ENCODE data around the gene RNF5.

The RNF5 gene

DNA sequence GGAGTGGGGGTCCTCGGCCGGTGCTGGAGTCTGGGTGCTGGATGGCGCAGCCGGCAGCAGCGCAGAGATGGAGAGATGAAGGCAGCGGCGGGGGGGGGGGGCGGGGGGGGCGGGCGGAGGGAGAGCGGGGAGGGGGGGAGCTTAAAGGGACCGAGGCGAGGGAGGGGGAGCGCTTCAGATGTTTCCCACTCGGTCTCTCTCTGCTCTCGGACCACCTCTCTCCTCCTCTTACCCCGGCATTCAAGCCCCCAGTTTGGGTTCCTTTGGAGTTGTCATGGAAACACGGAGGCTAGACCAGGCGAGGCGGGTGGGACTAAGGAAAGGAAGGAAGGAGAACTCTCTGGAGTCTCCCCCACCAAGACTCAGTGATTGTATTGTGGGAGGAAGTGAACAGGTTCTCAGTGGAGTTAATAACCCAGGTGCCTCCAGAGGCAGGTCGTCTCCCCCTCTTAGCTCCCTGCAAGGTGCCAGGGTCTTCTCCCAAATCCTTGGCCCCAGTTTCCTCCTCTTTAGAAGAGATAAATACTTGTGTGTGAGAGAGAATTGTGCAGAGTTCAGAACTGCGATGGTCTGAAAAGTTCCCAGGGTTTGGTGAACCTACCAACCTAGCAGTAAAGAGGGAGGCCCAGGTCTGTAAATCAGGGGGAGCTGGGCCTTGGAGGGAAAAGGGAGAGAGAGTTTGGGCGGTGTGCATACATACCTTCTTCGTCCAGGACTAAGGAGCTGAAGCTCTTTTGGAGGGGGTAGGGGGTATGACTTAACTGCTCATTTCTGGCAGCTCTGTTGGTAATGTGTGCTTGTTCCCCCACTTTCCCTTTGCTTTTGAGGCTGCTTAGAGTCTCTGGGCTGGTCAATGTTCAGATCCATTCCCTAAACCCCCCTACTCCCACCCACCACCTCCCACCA, 26.1 kb upstream of the RNF5 start, which contains the start of gene PRRT1:
TSS of gene PRRT1 (minus strand) at position 77 of the 906 bp plus-strand sequence. CDS start 112 bp downstream, outside the sequence.
- DNase-seq (ENCODE audit: low read depth), result no peak

DNA sequence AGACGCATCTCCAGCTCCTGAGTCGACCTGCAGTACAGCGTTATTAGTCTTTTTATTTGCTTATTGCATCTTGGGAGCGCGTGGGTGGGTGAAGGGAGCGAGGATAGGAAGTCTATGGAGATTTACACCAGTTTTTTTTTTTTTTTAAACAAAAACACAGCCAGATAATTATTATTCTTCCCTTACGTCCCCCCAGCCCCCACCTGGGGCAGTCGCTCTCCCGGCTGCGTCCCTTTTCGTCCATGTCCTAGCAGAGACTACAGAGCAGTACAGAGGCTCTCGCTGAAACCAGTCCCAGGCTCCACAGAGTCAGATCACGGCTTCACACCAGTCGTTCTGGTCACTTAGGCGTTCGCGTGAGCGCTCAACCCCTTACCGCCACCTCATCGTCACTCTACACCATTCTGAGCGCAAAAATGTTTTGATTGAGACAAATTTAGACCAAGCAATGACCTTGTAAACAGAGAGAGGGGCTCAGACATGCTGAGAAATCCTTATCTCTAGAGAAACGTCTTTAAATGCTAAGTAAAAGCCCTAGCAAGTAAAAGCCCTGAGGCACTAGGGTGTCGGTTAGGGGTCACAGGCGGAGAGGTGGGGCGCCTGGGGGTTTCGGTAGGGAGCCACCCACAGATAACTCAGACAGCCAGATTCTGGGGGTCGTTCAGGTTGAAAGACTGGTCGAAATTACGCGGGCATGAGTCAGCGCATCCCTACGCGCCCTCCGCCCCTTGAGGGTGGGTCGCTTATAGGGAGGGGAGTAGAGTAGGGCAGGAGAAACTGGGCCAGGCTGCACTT, 25.2 kb upstream of the RNF5 start:
- no peak for DNase-seq (ENCODE audit: low read depth)

DNA sequence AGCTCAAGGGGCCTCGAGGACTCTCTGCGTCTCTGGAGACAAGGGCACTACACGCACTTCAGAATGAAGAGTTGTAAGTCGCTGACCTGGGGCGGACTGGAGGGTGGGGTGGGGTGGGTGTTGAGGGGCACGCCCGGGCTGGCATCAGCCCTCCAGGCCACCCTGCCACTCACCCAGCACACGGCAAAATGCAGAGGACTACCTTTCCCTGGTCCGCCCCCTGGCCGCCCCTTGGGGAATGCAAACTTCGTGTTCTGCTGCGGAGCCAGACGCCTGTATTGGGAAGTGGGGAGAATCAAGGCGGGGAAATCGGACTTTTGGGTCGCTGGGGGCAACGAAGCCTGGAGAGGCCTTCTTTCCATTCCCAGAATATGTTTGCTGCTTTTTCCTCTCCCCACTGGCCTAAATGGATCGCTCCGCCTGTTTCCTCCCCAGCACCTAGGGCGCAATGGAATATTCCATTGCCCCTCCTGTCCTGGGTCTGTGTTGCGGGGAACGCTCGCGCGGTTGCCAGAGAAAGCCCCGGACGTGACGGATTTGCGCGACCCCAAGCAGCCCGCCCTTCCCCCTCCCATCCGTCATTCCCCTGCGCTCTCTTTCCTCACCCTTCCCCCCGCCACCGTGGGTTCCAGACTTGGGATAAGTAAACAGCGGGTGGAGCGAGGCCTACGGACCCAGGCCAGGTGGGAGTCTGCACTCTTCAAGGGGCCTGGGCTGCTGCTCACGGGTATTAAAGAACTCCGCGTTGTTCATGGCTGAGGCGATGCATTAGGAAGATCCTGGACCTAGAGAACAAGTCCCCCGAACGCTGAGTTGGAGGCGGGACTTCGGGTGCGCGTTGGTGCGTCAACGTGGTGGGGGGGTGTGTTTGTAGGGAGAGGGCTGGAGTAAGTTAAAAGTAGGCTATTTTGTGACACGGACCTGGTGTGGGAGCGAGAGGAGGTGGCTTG, 24.4 kb upstream of the RNF5 start, which contains the start of gene PPT2:
TSS of gene PPT2 (plus strand) at position 578 of the 950 bp plus-strand sequence. CDS start 454 bp downstream, outside the sequence.
- peak; percentile 73 for DNase-seq (ENCODE audit: low read depth)

DNA sequence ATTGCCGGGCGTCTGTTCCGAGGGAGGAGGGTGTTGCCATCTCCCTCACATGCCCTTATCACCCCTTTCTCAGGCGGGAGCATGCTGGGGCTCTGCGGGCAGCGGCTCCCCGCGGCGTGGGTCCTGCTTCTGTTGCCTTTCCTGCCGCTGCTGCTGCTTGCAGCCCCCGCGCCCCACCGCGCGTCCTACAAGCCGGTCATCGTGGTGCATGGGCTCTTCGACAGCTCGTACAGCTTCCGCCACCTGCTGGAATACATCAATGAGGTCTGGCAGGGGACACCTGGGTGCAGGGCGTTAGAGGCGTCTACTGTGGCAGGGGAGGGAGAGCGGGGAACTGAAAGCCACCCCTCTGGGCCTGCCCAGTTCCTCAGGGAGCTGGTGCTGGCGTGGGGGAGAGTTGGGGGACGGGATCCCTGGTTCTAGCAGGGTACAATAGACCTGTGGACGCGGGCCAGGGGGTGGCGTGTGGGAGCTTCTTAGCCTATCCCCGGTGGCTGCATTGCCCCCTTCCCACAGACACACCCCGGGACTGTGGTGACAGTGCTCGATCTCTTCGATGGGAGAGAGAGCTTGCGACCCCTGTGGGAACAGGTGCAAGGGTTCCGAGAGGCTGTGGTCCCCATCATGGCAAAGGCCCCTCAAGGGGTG, 23.6 kb upstream of the RNF5 start:
- no peak for DNase-seq (ENCODE audit: low read depth)

DNA sequence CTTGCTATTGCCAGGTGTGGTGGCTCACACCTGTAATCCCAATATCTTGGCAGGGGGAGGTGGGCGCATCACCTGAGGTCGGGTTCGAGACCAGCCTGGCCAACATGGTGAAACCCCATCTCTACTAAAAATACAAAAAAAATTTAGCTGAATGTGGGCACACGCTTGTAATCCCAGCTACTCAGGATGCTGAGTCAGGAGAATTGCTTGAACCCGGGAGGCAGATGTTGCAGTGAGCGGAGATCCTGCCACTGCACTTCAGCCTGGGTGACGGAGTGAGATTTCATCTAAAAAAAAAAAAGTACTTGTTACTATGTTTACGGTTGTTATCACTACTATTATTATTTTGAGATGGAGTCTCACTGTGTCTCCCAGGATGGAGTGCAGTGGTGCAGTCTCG, 21.3 kb upstream of the RNF5 start:
- no peak for DNase-seq (ENCODE audit: low read depth)

DNA sequence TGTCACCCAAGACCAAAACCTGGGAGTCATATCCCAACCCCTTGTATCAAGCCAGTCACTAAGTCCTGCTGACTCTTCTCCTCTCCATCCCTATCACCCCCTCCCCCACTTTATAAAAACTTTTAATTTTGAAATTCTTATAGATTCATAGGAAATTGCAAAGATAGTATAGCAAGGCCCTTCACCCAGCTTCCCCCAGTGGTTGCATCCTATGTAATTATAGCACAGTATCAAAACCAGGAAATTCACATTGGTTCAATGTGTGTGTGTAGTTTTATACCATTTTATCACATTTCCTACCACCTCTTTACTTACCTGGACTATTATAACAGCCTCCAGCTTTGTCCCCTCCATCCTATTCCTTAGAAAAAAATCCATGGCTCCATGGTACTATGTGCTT, 20.2 kb upstream of the RNF5 start:
- no peak for DNase-seq (ENCODE audit: low read depth)

DNA sequence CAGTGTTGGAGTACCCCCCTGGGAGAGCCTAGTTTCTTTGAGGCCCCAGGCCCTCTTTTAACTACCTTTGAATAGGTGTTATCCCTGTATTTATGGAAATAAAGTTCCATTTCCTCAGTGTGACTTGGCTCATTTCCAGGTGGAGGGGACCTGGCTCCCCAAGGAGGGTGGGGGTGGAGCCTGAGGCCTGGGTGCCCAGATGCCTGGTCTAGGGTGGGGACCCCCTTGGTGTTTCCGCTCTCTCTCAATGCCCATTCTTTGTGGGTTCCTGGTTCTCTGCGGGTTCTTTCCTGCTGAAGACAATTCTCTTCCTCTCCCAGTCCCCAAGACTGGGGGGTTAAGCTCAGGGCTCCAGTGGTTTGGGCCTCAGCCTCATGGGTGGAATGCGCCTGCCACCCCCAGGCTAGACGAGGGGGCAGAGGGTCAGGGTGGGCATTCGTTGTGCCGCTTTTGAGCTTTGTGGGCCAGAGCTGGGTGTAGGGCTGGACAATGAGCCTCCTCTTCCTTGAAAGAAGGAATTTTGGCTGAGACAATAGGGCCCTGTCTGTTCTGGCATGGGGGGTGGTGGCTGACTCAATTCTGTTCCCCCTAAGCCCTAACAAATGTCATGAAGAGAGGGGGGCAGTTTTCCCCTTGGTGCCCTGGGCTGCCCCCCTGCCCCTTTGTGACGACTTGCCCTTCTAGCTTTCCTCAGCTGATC, 14.5 kb upstream of the RNF5 start:
- DNase-seq (ENCODE audit: low read depth), result no peak

DNA sequence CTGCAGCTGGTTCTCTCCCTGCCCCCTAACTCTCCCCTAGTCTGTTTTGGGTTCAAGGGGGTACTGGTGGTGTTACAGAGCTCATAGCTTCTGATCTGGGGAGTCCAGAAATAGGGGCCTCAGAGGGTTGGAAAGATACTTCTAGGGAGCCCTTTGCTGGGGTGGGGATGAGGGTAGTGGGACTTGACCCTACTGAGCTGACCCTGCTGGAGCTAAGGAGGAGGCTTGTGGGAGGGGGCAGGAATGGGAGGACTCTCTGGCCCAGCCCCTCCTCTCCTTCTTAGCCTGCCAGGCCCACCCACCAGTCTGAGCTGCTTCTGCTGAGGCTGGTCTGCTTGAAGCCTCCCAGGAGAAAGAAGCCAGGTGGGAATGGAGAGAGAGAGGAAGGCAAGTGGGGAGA, 13.9 kb upstream of the RNF5 start, which contains the start of gene EGFL8:
TSS of gene EGFL8 (plus strand) at position 301 of the 400 bp plus-strand sequence. CDS start 1,571 bp downstream, outside the sequence.
- DNase-seq (ENCODE audit: low read depth), result no peak

DNA sequence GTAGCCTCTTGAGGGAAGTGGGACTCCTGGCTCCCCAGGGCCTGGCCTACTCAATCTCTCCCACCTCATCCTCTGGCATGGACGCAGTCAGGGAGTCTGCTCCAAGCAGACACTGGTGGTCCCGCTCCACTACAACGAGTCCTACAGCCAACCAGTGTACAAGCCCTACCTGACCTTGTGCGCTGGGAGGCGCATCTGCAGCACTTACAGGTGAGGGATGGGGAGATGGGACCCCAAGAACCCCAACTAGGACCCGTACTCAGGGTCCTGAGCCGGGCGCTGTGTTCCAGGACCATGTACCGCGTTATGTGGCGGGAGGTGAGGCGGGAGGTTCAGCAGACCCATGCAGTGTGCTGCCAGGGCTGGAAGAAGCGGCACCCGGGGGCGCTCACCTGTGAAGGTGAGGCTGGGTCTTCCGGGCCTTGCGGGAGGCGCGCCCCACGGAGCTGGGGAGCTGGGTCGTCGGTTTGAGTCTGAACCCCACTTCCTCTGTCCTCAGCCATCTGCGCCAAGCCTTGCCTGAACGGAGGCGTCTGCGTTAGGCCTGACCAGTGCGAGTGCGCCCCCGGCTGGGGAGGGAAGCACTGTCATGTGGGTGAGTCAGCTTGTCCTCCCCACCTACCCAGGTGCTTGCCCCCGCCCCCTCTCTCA, 11.7 kb upstream of the RNF5 start:
- DNase-seq (ENCODE audit: low read depth), result no peak

DNA sequence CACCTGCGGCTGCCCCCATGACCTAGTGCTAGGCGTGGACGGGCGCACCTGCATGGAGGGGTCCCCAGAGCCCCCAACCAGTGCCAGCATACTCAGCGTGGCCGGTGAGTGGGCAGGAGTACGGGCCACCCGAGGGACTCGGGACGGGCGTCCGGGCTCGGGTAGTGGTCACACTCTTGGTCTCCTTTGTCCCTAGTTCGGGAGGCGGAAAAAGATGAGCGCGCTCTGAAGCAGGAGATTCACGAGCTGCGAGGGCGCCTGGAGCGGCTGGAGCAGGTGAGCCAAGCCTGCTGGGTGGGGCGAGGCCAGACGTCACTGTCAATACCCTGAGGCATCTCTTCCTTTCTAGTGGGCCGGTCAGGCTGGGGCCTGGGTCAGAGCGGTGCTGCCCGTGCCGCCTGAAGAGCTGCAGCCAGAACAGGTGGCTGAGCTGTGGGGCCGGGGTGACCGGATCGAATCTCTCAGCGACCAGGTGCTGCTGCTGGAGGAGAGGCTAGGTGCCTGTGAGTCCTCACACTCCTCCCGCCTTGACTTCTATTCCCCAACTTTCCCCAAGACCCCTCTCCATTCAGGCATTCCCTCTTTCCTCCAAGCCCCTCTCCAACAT, 10.9 kb upstream of the RNF5 start:
- DNase-seq (ENCODE audit: low read depth), result no peak

DNA sequence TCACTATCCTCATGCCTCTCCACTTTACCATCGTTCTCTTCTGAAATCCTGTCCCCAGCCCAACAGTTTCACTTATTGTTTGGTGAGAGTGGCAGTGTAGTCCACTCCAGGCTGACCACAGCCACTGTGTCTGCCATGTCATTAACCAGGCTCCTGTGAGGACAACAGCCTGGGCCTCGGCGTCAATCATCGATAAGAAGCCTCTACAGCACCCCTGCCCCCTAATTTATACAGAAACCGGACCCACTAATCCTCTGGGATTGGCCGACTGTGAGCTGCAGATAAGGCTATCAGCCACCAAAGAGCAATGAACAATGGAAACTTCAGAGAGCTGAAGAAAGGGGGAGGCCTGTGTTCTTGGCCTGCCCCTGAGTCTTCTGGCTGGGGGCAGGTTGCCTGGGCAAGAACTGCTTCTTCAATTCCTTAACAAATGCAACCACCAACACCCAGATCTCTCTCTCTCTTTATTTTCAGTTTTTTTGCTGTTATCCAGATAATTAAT, 10.4 kb upstream of the RNF5 start:
- no peak for DNase-seq (ENCODE audit: low read depth)

DNA sequence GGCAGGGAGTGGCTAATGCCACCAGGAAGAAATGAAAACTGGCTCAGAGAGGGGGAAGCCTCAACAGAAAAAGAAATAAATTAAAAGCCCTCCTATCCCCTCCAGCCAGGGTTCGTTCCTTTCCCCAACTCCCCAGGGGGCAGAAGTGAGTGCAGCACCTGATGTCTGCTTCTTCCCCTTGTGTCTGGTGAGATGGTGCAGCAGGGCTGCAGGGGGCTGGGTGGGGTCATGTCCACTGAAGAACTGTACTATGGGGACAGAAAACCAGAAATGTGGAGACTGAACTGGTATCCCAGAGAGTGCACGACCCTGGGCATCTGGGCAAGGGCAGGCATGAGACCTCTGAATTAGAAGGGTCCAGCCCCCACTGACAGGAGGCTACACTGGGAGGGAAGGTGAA, 9.9 kb upstream of the RNF5 start:
- no peak for DNase-seq (ENCODE audit: low read depth)

DNA sequence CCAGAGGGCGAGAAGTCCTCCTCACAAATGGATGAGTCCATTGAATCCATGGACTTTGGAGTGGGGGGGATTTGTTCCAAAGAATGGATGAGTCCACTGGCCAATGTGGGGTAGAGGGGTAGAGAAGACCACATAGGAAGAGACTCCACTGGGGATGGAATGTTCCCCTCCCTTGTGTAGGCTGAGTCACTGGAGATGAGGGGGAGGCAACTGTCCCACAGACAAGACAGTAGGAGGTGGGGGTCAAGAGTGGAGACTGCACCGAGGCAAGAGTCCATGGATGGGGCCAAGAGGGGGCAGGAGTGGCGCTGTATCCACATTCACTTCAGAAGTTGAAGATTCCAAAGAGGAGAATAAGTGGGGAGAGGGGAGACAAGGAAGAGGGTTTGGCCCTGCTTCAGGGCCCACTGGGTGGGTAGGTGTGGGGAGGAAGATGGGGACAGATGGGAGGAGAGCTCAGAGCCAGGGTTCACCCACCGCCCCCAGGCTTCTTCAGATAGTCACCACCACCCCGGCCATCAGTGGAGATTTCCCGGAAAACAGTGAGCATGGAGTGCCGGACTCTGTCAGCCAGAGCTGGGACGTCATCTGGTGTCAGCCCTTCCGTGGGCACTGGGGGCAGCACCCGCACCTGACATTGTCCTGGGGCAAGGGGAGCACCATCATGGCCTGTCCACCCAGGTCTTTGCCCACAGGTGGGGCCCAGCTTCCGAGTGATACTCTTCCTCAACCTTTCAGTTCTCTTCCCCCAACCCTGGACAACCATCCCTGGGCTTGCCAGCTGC, 9.2 kb upstream of the RNF5 start:
- no peak for DNase-seq (ENCODE audit: low read depth)

DNA sequence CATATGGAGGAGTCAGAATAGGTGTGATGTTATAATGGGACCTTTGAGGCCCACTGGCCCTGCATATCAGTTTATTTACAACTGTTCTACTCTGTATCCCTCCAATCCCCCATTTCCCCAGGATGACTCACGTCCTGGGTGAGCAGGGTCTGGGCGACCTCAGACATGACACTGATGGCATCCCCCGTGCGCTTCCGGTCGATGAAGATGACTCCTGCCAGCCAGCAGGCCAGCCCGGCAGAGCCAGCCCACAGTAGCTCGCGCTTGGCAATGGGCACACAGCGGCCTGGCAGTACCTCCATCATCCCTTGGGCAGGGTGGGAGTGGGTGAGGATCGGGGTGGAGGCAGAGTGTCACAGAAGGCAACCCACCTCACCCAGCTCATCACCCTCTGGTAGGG, 7.9 kb upstream of the RNF5 start:
- DNase-seq (ENCODE audit: low read depth), result no peak

DNA sequence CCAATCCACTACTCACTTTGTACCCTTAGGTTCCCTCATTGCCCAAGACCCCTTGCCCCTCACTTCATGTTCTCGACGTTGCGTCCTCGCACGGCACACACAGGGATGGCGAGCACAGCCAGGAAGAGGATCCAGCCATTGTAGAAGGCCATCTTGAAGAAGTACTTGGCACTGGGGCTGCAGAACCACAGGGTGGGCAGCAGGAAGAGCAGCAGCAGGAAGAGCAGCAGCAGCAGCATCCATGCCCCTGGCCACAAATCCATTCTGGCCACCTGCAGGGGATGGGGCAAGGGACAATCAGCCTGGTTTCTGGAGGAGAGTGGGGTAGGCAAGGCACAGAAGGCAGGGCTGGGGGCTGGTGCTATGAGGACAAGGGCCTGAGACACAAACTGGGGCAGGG, 7.0 kb upstream of the RNF5 start:
- no peak for DNase-seq (ENCODE audit: low read depth)

DNA sequence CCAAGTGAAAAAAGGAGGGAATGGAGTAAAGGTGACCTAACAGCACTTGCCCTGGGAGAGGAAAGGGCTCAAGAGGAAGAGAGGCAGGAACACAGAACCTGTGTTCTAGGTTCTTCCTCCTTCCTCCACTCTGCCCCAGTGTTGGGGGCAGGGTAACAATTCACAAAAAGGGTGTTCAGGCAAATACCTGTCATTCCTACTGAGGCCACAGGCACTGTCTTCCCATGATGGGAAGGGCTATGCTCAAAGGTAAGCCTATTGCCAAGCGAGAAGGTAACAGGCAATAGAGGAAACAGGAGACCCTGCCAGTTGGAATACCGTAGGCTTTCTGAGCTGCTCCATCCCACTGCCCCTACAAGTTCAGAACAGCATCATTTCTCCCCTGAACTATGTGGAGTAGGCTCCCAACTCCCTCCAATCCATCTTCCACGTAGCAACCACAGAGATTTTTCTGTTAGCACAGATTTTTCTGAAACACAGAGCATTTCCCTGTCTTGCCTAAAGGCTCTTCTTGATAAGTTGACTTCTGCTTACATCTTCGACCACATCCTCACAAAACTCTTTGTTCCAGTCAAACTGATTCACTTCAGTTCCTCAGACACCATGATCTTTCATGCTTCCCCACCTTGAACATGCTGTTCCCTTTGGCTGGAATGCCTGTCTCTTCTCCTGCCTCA, 5.0 kb upstream of the RNF5 start:
- no peak for DNase-seq (ENCODE audit: low read depth)

DNA sequence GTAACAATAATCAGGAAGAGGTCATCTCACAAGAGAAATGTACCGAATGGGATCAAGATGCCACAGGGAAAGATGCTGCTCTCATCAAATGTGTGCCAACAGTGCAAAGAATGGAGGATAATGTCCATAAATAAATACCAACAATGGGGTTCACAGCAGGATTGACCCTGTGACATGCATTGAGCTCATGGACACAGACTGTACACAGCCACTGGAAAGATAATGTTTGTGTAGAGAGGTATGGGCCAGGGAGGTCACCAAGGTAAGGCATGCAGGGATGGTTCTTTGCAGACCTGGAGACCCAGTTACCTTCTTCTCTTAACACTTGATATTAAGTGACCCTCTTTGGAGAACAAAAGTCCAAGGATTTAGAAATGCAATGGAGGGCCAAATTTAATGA, 3.8 kb upstream of the RNF5 start:
- DNase-seq (ENCODE audit: low read depth), result no peak

DNA sequence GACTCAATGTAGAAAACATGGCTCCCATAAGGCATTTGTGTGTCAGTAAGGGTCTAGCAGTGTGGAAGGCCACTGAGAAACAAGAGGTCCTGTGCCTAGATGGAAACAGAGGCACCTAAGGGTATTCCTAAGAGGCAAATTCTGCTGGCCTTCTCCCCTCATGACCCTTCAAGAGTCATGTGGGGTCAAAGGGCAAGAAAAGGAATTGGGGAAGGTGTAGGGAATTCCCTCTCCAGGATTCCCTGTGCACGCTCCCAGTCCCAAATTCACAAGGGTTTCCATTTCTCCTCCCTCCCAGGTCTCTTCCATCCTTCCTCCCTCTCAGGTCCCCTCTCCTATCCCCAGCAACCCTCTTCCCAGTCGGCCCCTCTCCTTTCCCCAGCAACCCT, 2.9 kb upstream of the RNF5 start:
- no peak for DNase-seq (ENCODE audit: low read depth)

Measured in HS-5 (cell line).